HepG2 (cell line): ENCODE measurements around the gene ARHGAP29. TPM values are rescaled to one million over a fixed set of nuclear protein-coding genes. Genes with fewer than 3 reads are reported as not detected.

ENCODE experiments used
- ARID5B ChIP-seq: IDR thresholded peaks from 2 replicates; pipeline ENCODE4 v1.4.0; 2020; ENCODE audit warnings: mild to moderate bottlenecking, missing genetic modification reagents
- ASH2L ChIP-seq: fragments of 300-600, 200-600 bp; sonication (generic); IDR thresholded peaks from 2 replicates; pipeline ENCODE4 v1.7.0; 2017; ENCODE audit warnings: low read depth, mild to moderate bottlenecking, moderate library complexity, mixed read lengths, low read length; ENCODE audit not compliant: insufficient read length
- E2F1 ChIP-seq: sonication (generic); formaldehyde crosslinking; IDR thresholded peaks from 2 replicates; pipeline ENCODE4 v1.5.0; 2020; ENCODE audit warnings: missing genetic modification reagents
- GRHL1 ChIP-seq: sonication (generic); formaldehyde crosslinking; conservative IDR thresholded peaks from 2 replicates; pipeline ENCODE4 v1.8.0; 2022; ENCODE audit warnings: missing genetic modification reagents
- MIER2 ChIP-seq: IDR thresholded peaks from 2 replicates; pipeline ENCODE4 v1.6.1; 2016; ENCODE audit warnings: missing biosample characterization, missing genetic modification reagents
- NFATC3 ChIP-seq: sonication (generic); formaldehyde crosslinking; IDR thresholded peaks from 2 replicates; pipeline ENCODE4 v1.5.1; 2020; ENCODE audit warnings: mild to moderate bottlenecking, missing genetic modification reagents
- NR2F1 ChIP-seq, 2 experiments: fragments of 450-650 bp in 1 of 2; formaldehyde crosslinking in 1 of 2; IDR thresholded peaks; 2 replicates each; pipeline versions ENCODE4 v1.5.0 to v1.6.1; 2016 to 2020; ENCODE audit warnings: mild to moderate bottlenecking in 1 of 2, missing compliant biosample characterization in 1 of 2, missing genetic modification reagents in 1 of 2, moderate library complexity in 1 of 2
- PHF5A ChIP-seq: IDR thresholded peaks from one replicate; pipeline ENCODE4 v1.6.1; 2018; ENCODE audit warnings: low read depth, missing genetic modification reagents; ENCODE audit not compliant: unreplicated experiment
- REST ChIP-seq, 2 experiments: IDR thresholded peaks; 2 replicates each; pipeline ENCODE4 v1.6.1; 2011 to 2012; ENCODE audit warnings: low read length in 2 of 2, borderline replicate concordance in 1 of 2, low read depth in 1 of 2, mild to moderate bottlenecking in 1 of 2, moderate library complexity in 1 of 2
- SALL2 ChIP-seq: sonication (generic); formaldehyde crosslinking; IDR thresholded peaks from 2 replicates; pipeline ENCODE4 v1.8.1; 2023; ENCODE audit warnings: mild to moderate bottlenecking, missing genetic modification reagents, inconsistent platforms
- ZBTB21 ChIP-seq: sonication (generic); formaldehyde crosslinking; IDR thresholded peaks from 2 replicates; pipeline ENCODE4 v1.4.0; 2020; ENCODE audit warnings: missing genetic modification reagents
- ZBTB34 ChIP-seq: sonication (generic); formaldehyde crosslinking; IDR thresholded peaks from 2 replicates; pipeline ENCODE4 v1.8.0; 2022; ENCODE audit warnings: mild to moderate bottlenecking, missing genetic modification reagents
- ZNF703 ChIP-seq: sonication (generic); formaldehyde crosslinking; IDR thresholded peaks from 2 replicates; pipeline ENCODE4 v1.5.1; 2020; ENCODE audit warnings: missing genetic modification reagents, mild to moderate bottlenecking, moderate library complexity, borderline replicate concordance
- polyA plus RNA-seq, 8 experiments: library from polyadenylated mRNA; depleted of rRNA in 3 of 8; stranded (reverse) in 7 of 8; unstranded in 1 of 8; fragments of >200 nt; fragmentation: Illumina TruSeq in 4 of 8; extraction: Trizol in 4 of 8; gene quantifications; 2 replicates each; pipeline versions ENCODE4 v1.2.1 to v1.2.3, GENCODE V29; 2011 to 2016; ENCODE audit warnings: low read depth in 4 of 8, missing spikeins in 1 of 8, mixed read lengths in 1 of 8; ENCODE audit not compliant: insufficient read depth in 1 of 8
- total RNA-seq, 5 experiments: library from RNA; depleted of rRNA; stranded (reverse); fragments of >200 nt; fragmentation: Illumina TruSeq; extraction: Trizol; gene quantifications; 2 replicates each; pipeline ENCODE4 v1.2.3, GENCODE V29; 2016; ENCODE audit warnings: low read depth in 1 of 5

Gene ARHGAP29
- total and polyA plus RNA-seq, 2 of the 13 experiments (the other 11 are each of a cell fraction or from before 2014, with no cell fraction given), result 12.8 to 18.3 TPM

- peak; percentile 54; the same call in 1 of the 2 replicates for TF ChIP-seq E2F1
- no peak for TF ChIP-seq ZBTB21 (CRISPR knock-in tag)
- no peak for TF ChIP-seq NR2F1 (CRISPR knock-in tag; IDR thresholded peaks at IDR 0.05)
- TF ChIP-seq REST (IDR thresholded peaks at IDR 0.05; ENCODE audit: borderline replicate concordance in 1 of 2, low read depth in 1 of 2, low read length in 2 of 2), result no peak
- TF ChIP-seq PHF5A (CRISPR knock-in tag), result no peak
- 0 out of 2 replicates have a peak, but pooled peaks have one; percentile 9 for TF ChIP-seq ARID5B (CRISPR knock-in tag)
- peak; percentile 80; the same call in 1 of the 2 replicates for TF ChIP-seq SALL2
- TF ChIP-seq MIER2 (CRISPR knock-in tag), result no peak
- TF ChIP-seq NFATC3 (CRISPR knock-in tag), result no peak
- TF ChIP-seq ZBTB34 (CRISPR knock-in tag), result no peak
- no peak for TF ChIP-seq ZNF703
- TF ChIP-seq ASH2L, result peak; percentile 72
- TF ChIP-seq GRHL1, result no peak
These were observed 10.0 kb upstream of the ARHGAP29 start (continued) for GRCh38 chr1:94247138-94248094.
